ENCODE measurements around the gene SLC5A9.
"Not testable (repeated sequence)": the region's sequence is repeated elsewhere in the genome, so short reads cannot be mapped to it uniquely, and the experiment has no call there.

SLC5A9 gene

GRCh38 chr1:48213462-48213861 lies 9.1 kb upstream of the SLC5A9 start:
- not testable (repeated sequence) for DNase-seq (ENCODE audit: low read depth in 1 of 2, low spot score in 1 of 2)

GRCh38 chr1:48214366-48214765 lies 8.2 kb upstream of the SLC5A9 start:
- DNase-seq (ENCODE audit: low read depth in 1 of 2, low spot score in 1 of 2), result not testable (repeated sequence)

DNA sequence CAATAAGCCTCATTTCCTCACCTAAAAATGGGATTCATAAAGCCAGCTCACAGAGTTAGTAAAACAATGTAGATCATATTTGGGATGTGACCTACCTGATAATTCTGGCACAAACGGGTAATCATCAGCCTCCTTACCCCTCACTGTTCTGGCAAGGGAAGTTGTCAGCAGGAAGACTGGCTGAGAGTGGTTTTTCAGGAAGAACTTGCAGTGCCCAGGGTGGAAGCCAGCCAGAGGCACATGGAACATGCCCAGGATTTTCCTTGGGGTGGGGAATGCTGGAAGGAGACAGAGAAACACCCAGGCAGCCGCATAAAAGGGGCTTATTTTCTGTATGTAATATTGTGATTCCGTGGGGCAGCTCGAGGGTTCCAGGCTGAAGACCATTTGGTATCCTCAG lies 7.7 kb upstream of the SLC5A9 start:
- DNase-seq (ENCODE audit: low read depth in 1 of 2, low spot score in 1 of 2), result no peak

DNA sequence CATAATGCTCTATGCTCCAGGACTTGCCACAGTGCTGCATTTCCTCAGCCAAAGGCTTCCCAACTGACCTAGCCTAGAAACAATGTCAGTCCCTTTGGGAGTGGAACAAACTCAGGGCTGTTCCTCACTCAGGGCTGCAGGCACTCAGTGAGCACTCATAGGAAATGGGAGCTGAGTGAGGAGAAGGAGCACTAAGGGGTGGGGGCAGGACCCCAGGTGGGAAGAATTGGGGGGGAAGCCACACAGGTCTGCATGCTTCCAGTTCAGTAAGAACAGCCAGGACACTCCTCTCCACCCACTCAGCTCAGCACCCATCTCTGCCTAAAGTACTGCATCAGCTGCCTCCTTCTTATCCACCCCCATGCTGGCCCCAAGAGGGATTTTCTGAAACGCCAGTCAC lies 7.3 kb upstream of the SLC5A9 start:
- no peak for DNase-seq (ENCODE audit: low read depth in 1 of 2, low spot score in 1 of 2)

DNA sequence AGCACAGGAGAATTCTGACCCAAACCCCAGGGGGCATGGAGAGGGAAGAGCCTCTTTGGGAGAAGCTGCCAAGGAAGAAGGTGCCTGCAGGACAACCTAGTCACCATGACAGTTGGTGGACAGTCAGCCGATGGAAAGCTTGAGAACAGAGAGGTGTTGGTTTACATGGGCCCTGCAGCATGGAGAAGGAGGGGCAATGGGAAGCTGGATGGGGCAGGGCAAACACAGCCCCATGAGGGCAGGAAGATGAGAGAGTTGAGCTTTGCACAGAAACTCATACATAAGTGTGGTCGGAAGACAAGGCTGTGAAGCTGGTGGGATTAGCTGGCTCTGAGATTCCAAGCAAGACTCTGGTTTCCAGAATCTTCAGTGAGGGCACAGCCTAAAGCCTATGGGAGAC lies 6.6 kb upstream of the SLC5A9 start:
- DNase-seq (ENCODE audit: low read depth in 1 of 2, low spot score in 1 of 2), result no peak

DNA sequence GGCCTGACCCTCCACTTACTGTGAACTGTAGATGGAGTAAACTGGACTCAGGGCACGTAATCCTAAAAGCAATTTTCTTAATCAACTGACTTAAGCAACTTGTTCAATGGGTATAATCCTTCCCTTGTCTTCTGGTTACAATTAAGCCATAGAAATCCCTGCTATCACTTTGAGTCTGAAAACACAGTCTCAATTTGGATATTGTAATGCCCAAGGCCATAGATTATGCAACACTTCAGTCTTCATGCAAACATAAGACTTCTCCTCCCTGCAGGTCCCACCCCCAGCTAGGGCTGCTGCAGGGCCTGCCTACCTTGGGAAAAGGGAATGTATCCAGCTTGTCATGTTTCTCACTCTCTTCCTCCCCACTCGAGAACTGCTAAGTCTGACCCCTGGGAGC lies 6.2 kb upstream of the SLC5A9 start:
- DNase-seq (ENCODE audit: low read depth in 1 of 2, low spot score in 1 of 2), result no peak

- no peak for DNase-seq (ENCODE audit: low read depth in 1 of 2, low spot score in 1 of 2)
These were observed 5.6 kb upstream of the SLC5A9 start for GRCh38 chr1:48216941-48217340.

DNA sequence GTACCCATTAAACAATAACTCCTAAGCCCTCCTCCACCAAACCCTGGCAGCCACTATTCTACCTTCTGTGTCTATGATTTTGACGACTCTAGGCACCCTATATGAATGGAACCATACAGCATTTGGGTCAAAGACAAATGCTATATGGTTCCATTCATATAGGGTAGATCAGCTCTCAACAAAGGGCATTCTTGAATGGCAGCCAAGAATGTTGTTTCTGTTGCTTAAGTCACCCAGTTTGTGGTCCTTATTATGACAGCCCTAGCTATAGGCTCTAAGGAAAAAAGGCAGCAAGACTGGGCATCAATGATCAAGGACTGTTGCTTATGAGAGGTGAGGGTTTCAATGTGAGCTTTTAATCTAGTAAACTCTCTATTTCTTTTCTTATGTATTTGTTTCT lies 4.7 kb upstream of the SLC5A9 start:
- DNase-seq (ENCODE audit: low read depth in 1 of 2, low spot score in 1 of 2), result no peak

DNA sequence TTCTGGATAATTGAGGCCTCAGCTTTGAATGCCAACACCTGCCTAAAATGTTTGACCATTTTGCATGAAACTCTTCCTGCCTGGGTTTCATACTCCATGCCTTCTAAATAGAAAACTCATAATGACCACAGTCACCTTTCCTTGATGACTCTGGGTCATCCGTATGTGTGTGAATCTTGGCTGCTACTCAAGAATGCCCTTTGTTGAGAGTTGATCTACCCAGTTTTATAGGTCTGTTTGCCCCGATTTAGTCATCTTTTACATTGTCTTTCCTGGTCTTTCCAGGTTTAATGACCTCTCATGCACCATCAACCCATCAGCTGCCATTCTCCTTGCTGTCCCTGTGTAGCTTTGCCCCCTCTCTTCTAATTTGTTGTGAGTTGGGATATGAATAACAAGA lies 2.7 kb upstream of the SLC5A9 start:
- no peak for DNase-seq (ENCODE audit: low read depth in 1 of 2, low spot score in 1 of 2)

GRCh38 chr1:48221122-48221521 lies 1.4 kb upstream of the SLC5A9 start:
- DNase-seq (ENCODE audit: low read depth in 1 of 2, low spot score in 1 of 2), result no peak

DNA sequence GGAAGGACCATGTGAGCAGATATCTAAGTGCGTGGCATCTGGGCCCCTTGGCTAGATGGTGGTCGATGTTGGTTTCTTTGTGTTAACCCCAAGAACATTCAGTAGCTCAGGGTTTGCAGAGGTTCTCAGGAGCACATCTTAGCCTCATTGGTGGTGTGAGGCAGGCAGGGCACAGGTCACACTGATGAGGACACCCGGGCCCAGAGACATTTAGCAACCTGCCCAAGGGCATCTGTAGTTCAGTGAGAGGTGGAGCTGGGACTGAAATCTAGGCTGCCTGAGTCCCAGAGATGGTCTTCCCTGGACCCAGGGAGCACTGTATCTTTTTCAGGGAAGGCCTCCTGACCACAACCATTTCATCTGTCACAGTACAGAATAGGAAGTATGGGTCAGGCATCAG lies 859 bp upstream of the SLC5A9 start:
- DNase-seq (ENCODE audit: low read depth in 1 of 2, low spot score in 1 of 2), result no peak

DNA sequence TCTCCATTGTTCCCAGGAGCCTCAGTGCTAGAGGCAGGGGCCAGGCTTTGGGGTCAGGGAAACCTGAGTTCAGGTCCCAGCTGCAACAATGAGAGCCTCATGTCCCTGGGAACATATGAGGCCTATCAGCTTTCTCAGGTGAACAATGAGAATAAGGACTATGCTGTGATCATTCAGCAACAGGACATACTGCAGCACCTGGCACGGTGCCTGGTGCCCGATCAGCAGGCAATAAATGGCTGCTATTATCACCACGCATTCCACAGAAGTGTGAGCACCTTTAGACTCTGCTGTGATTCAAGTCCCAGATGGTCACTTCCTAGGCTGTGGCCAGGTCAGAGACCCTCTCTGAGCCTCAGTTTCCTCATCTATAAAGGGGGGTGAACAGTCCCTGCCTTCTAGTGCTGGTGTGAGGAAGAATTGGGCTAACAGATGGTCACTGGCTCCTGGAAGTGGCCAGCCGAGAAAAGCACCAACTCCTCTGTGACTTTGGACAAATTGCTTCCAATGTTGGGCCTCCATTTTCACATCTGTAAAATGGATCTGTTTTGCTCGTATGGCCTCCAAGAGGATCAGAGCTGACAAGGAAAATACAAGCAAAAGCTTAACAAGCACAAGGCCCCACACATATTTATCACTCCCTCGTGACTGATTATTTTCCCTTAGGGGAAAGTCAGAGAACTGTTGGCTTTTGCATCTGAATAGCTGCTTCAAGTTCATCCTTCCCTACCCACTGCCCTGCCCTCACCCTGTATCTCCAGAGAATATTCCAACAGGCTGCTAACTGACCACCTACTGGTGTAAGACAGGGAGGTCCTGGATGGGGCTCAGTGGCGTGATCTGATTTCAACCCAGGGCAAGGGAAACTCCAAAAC lies 1.1 kb downstream of the SLC5A9 start:
- DNase-seq (ENCODE audit: low read depth in 1 of 2, low spot score in 1 of 2), result no peak

- no peak for DNase-seq (ENCODE audit: low read depth in 1 of 2, low spot score in 1 of 2)
These were observed 2.3 kb downstream of the SLC5A9 start for GRCh38 chr1:48224791-48225190.

- DNase-seq (ENCODE audit: low read depth in 1 of 2, low spot score in 1 of 2), result no peak
These were observed 3.1 kb downstream of the SLC5A9 start for GRCh38 chr1:48225579-48225978.

DNA sequence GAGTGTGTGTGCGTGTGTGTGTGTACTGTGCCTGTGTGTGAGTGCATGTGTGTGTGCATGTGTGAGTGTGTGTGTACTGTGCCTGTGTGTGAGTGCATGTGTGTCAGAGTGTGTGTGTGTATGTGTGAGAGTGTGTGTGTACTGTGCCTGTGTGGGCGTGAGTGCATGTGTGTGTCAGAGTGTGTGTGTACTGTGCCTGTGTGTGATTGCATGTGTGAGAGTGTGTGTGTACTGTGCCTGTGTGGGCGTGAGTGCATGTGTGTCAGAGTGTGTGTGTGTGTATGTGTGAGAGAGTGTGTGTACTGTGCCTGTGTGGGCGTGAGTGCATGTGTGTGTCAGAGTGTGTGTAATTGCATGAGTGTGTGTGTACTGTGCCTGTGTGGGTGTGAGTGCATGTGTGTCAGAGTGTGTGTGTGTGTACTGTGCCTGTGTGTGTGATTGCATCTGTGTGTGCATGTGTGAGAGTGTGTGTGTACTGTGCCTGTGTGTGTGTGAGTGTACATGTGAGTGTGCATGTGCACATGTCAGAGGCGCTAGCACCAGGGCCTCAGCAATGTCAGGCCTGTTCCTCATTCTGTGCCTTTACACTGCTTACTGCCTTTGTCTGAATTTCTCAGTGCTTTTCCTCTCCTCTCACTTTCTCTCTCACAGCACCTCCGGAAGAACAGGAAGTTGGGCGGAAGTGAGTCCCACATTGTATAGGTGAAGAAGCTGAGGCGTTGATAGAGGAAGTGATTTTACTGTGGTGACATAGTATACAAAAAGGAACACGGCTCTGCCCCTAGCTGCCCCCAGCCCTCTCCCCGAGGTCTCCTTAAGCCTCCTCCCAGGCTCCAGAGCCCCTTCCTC lies 4.9 kb downstream of the SLC5A9 start:
- no peak for DNase-seq (ENCODE audit: low read depth in 1 of 2, low spot score in 1 of 2)

DNA sequence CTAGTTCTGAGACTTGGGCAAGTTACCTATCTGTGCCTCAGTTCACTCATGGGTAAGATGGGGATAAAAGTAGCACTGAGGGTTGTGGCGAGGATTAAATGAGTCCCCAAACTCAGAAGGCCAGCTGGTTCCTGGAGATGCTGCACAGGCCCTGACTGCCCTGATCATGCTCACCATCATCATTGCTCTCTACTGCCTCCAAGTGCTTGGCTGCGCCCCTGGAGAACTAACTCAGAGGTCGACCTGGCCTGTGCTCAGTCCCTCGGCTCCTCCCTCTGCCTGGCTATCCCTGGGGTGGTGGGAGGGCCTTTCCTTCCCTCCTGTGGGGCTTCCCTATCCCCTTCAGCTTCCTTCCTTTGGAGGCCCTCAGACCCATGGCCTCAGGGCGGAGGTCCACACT lies 5.6 kb downstream of the SLC5A9 start:
- no peak for DNase-seq (ENCODE audit: low read depth in 1 of 2, low spot score in 1 of 2)

DNA sequence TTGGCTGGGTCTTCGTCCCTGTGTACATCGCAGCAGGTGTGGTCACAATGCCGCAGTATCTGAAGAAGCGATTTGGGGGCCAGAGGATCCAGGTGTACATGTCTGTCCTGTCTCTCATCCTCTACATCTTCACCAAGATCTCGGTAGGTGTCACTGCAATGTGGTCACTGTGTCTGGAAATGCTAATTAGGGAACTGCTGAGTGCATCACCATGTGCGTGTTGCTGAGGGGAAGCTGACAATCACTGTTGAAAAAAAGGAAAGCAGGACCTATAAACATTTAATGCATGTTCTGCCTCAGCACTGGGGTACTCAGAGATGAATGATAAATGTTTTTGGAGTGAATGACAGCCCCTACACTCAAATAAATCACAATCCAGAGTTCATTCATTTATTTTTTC lies 6.8 kb downstream of the SLC5A9 start:
- no peak for DNase-seq (ENCODE audit: low read depth in 1 of 2, low spot score in 1 of 2)

DNA sequence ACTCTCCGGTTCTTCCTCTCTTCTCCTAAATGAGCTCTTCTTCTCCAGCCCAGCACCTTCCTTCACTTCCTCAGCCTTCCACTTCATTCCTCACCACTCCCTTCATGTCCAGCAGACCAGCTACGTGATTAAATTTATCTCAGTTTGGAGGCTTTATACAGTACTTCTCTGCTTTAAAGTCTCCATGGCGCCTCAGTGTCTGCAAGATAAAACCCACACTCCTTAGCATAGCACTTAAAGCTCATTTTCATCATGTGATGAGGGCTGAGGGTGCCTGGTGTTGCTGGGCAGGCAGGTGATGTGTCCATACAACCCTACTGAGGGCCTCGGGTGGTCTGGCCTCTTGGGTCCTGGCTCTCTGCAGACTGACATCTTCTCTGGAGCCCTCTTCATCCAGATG lies 7.7 kb downstream of the SLC5A9 start:
- DNase-seq (ENCODE audit: low read depth in 1 of 2, low spot score in 1 of 2), result no peak

DNA sequence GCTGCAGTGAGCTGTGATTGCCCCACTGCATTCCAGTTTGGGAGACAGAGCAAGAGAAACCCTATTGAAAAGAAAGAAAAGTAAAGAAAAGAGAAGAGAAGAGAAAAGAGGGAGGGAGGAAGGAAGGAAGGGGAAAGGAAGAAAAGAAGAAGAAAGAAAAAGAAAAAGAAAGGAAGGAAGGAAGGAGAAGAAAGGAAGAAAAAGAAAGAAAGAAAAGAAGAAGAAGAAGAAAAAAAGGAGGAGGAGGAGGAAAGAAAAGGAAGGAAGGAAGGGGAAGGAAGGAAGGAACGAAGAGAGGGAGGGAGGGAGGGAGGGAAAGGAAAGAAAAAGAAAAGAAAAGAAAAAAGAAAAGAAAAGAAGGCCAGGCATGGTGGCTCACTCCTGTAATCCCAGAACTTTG lies 10.2 kb downstream of the SLC5A9 start:
- DNase-seq (ENCODE audit: low read depth in 1 of 2, low spot score in 1 of 2), result no peak

DNA sequence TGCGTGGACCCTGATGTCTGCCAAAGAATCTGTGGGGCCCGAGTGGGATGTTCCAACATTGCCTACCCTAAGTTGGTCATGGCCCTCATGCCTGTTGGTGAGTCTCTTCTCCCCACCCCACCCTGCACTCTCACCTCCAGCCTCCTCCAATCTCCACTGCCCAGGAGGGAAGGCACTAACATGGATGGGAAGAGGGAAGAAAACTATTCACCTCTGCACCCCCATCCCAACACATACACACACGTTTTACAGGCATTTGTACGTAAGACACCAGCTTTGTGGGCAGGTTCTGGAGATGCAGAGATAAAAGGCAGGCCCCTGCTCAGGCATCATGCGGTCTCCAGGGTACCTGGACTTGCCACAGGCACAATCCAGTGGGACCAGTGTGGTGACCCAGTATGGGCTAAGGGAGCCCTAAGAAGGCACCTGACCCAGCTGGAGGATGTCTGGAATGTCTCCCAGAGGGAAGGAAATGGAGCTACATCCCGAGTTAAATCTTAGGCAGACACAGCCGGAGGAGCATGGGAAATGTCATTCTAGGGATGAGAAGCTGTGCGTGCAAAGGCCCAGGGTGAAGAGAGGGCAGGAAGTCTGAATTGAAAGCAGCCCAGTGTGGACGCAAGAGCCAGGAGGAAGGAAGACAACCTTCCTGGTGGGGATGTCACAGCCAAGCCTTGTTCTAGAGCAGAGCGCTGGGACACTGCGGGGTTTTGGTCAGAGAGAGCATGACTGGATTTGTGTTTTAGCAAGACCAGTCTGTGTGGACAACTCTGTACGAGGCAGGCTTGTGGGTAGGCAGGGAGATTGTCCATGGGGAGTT lies 11.4 kb downstream of the SLC5A9 start:
- no peak for DNase-seq (ENCODE audit: low read depth in 1 of 2, low spot score in 1 of 2)

- no peak for DNase-seq (ENCODE audit: low read depth in 1 of 2, low spot score in 1 of 2)
These were observed 13.1 kb downstream of the SLC5A9 start for GRCh38 chr1:48235652-48236051.

All from activated CD4-positive, alpha-beta T cell treated with anti-CD3 and anti-CD28 coated beads, Interleukin-2, amount 50 U/mL, for 24 hours (primary cell).